Loucy (cell line): Measurements from ENCODE around the gene FCAMR.

ENCODE experiments used
- H2AFZ ChIP-seq: fragments of 200-600 bp; sonication (generic); 2 replicates; pipeline ENCODE4 v1.6.0; 2016; ENCODE audit warnings: antibody characterized with exemption, mild to moderate bottlenecking, low read length, moderate library complexity
- H3F3A ChIP-seq: fragments of 200-600 bp; 2 replicates; pipeline ENCODE4 v1.6.0; 2016; ENCODE audit warnings: antibody characterized with exemption, low read depth, mild to moderate bottlenecking
- H3K27me3 ChIP-seq: fragments of 200-600 bp; sonication (generic); 2 replicates; pipeline ENCODE4 v1.6.1; 2014; ENCODE audit warnings: low read length, mild to moderate bottlenecking; ENCODE audit not compliant: insufficient read depth, poor library complexity, severe bottlenecking
- H3K36me3 ChIP-seq: fragments of 200-600 bp; sonication (generic); 2 replicates; pipeline ENCODE4 v1.6.1; 2016; ENCODE audit warnings: low read length; ENCODE audit not compliant: insufficient read depth
- H3K4me1 ChIP-seq: fragments of 200-600 bp; sonication (generic); 2 replicates; pipeline ENCODE4 v1.5.1; 2014; ENCODE audit warnings: low read length, mild to moderate bottlenecking; ENCODE audit not compliant: insufficient read depth, poor library complexity, severe bottlenecking
- H3K4me2 ChIP-seq: fragments of 200-600 bp; sonication (generic); 2 replicates; pipeline ENCODE4 v1.6.0; 2014; ENCODE audit warnings: antibody characterized with exemption, low read length, low read depth, mild to moderate bottlenecking; ENCODE audit not compliant: poor library complexity, severe bottlenecking
- H3K4me3 ChIP-seq: fragments of 200-600 bp; sonication (generic); 2 replicates; pipeline ENCODE4 v1.5.1; 2014; ENCODE audit warnings: low read length, mild to moderate bottlenecking, mixed read lengths; ENCODE audit not compliant: poor library complexity, severe bottlenecking
- H3K79me2 ChIP-seq: fragments of 200-600 bp; sonication (generic); 2 replicates; pipeline ENCODE4 v1.6.1; 2014; ENCODE audit warnings: low read length; ENCODE audit not compliant: insufficient read depth
- H3K9ac ChIP-seq: fragments of 200-600 bp; sonication (generic); 2 replicates; pipeline ENCODE4 v1.6.0; 2014; ENCODE audit warnings: mild to moderate bottlenecking, low read depth, low read length, moderate library complexity; ENCODE audit not compliant: poor library complexity, severe bottlenecking
- H3K9me2 ChIP-seq: fragments of 200-600 bp; sonication (generic); replicated peaks from 2 replicates; pipeline ENCODE4 v1.6.1; 2016; ENCODE audit warnings: low read depth, low read length, mixed read lengths
- H3K9me3 ChIP-seq: fragments of 200-600 bp; sonication (generic); 2 replicates; pipeline ENCODE4 v1.6.1; 2014; ENCODE audit warnings: mild to moderate bottlenecking, antibody characterized with exemption, low read length, low read depth; ENCODE audit not compliant: insufficient read depth
- H4K20me1 ChIP-seq: fragments of 200-600 bp; sonication (generic); 2 replicates; pipeline ENCODE4 v1.6.0; 2014; ENCODE audit warnings: antibody characterized with exemption, low read length, mild to moderate bottlenecking; ENCODE audit not compliant: insufficient read depth, poor library complexity, severe bottlenecking
- EZH2phosphoT487 ChIP-seq: fragments of 200-600 bp; IDR thresholded peaks from 2 replicates; pipeline ENCODE4 v1.6.1; 2018; ENCODE audit warnings: antibody characterized with exemption, mild to moderate bottlenecking, moderate library complexity, borderline replicate concordance
- TF ChIP-seq, protein P1 (sequence below): fragments of 200-600 bp; sonication (generic); conservative IDR thresholded peaks from 2 replicates; pipeline ENCODE4 v1.5.1; 2014; ENCODE audit warnings: mild to moderate bottlenecking, antibody characterized with exemption, low read length

The FCAMR gene

DNA sequence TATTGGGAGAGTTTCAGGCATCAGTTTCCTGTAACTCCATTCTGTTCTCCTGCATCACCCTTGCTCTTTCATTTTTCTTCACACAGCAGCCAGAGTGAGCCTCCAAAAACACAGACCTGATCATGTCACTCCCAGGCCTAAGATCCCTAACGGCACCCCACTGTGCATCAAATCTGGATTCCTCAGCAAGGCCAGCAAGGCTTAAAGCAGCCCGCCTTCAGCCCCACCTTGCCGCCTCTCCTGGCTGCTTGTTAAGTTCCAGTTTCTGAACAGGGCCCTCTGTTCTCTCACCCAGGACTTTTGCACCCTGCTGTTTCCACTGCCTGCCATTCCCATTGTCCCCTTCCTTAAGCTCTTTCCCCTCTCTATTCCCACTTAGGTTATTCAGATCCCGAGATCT is 33.0 kb upstream of the FCAMR start:
- H3K4me3 ChIP-seq, result no peak overlapping the region
- H3K9me2 ChIP-seq, result no peaks in the 10 kb centered on the region
- H3K27me3 ChIP-seq, result no peaks in the 10 kb centered on the region
- no peaks in the 10 kb centered on the region for H3F3A ChIP-seq
- TF ChIP-seq EZH2phosphoT487, result no peak
- TF ChIP-seq, protein P1, sequence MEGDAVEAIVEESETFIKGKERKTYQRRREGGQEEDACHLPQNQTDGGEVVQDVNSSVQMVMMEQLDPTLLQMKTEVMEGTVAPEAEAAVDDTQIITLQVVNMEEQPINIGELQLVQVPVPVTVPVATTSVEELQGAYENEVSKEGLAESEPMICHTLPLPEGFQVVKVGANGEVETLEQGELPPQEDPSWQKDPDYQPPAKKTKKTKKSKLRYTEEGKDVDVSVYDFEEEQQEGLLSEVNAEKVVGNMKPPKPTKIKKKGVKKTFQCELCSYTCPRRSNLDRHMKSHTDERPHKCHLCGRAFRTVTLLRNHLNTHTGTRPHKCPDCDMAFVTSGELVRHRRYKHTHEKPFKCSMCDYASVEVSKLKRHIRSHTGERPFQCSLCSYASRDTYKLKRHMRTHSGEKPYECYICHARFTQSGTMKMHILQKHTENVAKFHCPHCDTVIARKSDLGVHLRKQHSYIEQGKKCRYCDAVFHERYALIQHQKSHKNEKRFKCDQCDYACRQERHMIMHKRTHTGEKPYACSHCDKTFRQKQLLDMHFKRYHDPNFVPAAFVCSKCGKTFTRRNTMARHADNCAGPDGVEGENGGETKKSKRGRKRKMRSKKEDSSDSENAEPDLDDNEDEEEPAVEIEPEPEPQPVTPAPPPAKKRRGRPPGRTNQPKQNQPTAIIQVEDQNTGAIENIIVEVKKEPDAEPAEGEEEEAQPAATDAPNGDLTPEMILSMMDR, result no peak
- H3K9ac ChIP-seq, result no peak overlapping the region
- H3K4me2 ChIP-seq, result no peak overlapping the region
- H2AFZ ChIP-seq, result no peak overlapping the region
- H3K9me3 ChIP-seq, result no peaks in the 10 kb centered on the region
- H4K20me1 ChIP-seq, result no peaks in the 10 kb centered on the region
- H3K4me1 ChIP-seq, result no peaks in the 10 kb centered on the region
- H3K79me2 ChIP-seq, result no peaks in the 10 kb centered on the region
- H3K36me3 ChIP-seq, result no peaks in the 10 kb centered on the region

DNA sequence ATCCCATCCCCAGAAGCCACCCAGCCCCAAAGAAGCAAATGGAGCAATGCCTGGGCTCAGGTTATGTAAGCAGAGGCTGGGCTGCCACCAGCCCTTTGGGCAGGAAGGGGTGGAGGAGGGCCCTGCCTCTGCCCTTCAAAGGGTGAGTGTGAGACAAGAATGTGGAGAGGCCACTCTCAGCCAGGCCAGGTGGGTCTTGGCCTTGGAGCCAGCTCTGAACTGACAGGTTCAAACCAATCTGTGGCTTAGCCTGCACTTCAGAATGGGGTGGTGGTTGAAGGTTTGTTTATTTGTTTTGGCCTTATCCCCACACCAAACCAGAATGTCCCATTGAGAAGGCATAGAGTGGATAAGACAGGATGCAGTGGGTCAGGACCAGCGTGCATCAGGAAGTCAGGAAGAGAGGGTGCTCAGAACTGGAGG is 32.5 kb upstream of the FCAMR start:
- TF ChIP-seq, protein P1, result no peak
- no peak for TF ChIP-seq EZH2phosphoT487
- Histone ChIP-seq H3K36me3 (no peaks in the 10 kb centered on the region), H3K9me3 (no peaks in the 10 kb centered on the region), H3K4me2 (no peak overlapping the region), H3K4me1 (no peaks in the 10 kb centered on the region), H3K9me2 (no peaks in the 10 kb centered on the region), H3K27me3 (no peaks in the 10 kb centered on the region), H4K20me1 (no peaks in the 10 kb centered on the region), H2AFZ (no peak overlapping the region), H3K9ac (no peak overlapping the region), H3F3A (no peaks in the 10 kb centered on the region), H3K79me2 (no peaks in the 10 kb centered on the region), H3K4me3 (no peak overlapping the region)

DNA sequence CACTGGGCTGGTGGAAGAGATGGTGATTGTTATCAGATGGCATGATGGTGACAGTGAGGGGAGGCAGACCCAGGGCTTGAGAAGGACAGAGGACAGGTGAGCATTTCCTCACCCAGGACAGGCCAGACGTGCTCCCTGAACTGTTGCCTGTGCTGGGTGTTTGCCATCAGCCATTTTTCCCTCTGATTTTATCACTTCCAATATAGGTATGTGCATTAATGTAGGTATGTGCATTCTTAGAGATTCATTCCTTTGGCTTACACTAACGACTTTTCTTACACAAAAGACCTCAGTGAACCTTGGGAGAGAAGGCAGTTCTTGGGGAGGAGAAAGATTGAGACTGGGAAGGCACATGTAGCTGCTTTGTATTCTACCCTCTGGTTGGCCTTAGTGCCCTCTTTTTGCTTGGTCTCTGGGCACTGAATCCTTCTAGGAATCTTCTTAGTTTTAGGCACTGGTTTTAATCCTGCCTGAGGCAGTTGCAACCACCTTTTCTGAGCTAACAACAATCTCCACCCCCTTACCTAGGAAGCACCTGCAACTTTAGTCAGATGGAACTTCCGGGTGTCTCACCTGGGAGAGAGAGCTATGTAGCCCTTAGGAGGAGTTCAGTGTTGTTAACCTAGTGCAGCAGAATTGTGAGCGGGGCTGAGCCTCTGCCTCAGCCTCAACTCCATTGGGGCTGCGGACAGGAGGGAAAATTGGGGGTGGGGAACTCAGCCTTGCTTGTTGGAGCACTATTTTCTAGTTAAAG is 31.4 kb upstream of the FCAMR start:
- Histone ChIP-seq H3K4me2 (no peak overlapping the region), H3K36me3 (no peaks in the 10 kb centered on the region), H3F3A (no peaks in the 10 kb centered on the region), H3K27me3 (no peaks in the 10 kb centered on the region), H3K4me1 (no peaks in the 10 kb centered on the region), H3K4me3 (no peak overlapping the region), H3K9me3 (no peaks in the 10 kb centered on the region), H3K79me2 (no peaks in the 10 kb centered on the region), H4K20me1 (no peaks in the 10 kb centered on the region), H3K9me2 (no peaks in the 10 kb centered on the region), H3K9ac (no peak overlapping the region), H2AFZ (no peak overlapping the region)
- TF ChIP-seq, protein P1, result no peak
- no peak for TF ChIP-seq EZH2phosphoT487
